ENCODE results near the gene HOXA7.

- TF ChIP-seq EP300 (IDR thresholded peaks at IDR 0.05; ENCODE audit: low read depth) (no peak), CTCF (IDR thresholded peaks at IDR 0.05) (no peak)
Measured at GRCh38 chr7:27112361-27112760, 44.1 kb downstream of the HOXA7 start.
